ENCODE measurements around the gene NAA38. TPM values are rescaled to one million over a fixed set of nuclear protein-coding genes. Genes with fewer than 3 reads are reported as not detected.

Gene NAA38
- total and polyA plus RNA-seq, 5 experiments from 2014 or later: 16.0 to 169 (median 125) TPM

DNA sequence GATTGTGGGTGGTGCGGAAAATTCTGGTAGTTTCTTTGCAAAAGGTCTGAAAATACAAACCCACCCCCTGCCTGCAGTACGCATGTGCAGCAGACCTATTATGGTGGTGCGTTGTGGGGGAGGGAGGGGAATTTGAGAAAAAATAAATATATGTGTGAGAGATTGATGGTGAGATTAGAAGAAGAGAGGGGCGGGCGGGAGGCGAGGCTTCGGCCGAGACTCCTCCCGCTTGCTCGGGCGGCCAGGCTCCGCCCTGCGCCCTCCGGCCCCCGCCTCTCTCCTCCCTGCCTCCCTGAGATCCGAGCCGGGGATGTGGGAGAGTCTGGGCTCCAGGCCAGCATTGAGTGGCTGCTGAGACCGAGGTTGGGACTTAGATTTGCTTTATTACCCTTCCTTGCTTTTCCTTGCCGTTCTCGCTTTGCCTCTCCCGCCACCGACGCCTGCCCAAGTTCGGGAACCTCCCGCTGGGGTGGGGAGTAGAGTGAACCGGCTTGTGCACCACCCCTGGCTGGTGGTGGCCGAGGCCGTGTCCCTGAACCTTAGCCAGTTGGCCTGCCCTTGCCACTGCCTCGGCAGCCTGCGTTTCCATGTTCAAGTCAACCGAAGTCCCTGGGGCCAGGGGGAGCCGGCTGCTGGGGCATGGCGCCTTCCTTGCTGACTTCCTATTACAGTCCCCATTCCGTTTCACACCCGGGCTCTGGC is 30.3 kb upstream of the NAA38 start:
- ATAC-seq: peak; percentile 56 to 70
- Mint-ChIP-seq H3K36me3 (peaks cover 0 to 39% (median 3%) of the 10 kb centered on the region in 3 donors), H3K9me3 (peaks cover 0 to 2% (median 0%) of the 10 kb centered on the region in 9 donors), H3K4me1 (peaks cover 7 to 16% (median 9%) of the 10 kb centered on the region in 4 donors), H3K27ac (no peak overlapping the region), H3K27me3 (no peaks in the 10 kb centered on the region), H3K4me3 (no peak overlapping the region)
- peak; percentile 72 to 96 (median 86) for DNase-seq
- POLR2A ChIA-PET: no interaction called here

DNA sequence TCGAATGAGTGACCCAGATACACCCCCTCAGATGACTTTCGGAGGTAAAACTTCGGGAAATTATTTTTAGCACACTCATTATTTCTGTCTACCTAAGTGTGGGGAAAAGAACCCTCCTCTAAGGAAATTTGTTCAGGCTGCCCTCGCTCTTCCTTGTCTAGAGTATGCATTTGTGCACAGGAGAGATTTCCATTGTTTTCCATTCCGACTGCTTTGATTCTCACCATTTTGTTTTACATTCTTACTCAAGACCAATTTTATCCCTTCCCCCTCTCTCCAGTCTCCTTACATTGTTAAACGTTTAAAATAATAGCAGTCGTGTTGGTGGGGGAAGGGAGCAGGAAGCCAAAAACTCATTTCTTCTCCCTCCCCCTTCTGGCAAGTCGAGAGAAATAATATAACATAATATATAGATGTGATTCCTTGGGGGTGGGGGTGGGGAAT is 29.7 kb upstream of the NAA38 start:
- peak; percentile 15 to 39 for ATAC-seq
- H3K27ac Mint-ChIP-seq: no peak overlapping the region
- H3K36me3 Mint-ChIP-seq: peaks cover 0 to 35% (median 3%) of the 10 kb centered on the region in 3 donors
- POLR2A ChIA-PET: interaction anchor here (1.6 to 2.2 kb wide), 5 partner anchors 23 to 53 kb away, joined by 4 to 17 read pairs (median 7); partner anchors contain the start of gene KDM6B
- peaks cover 0 to 2% (median 0%) of the 10 kb centered on the region in 9 donors for H3K9me3 Mint-ChIP-seq
- H3K27me3 Mint-ChIP-seq: no peaks in the 10 kb centered on the region
- H3K4me3 Mint-ChIP-seq: no peak overlapping the region
- DNase-seq: no peak
- H3K4me1 Mint-ChIP-seq: peaks cover 7 to 15% (median 9%) of the 10 kb centered on the region in 4 donors

DNA sequence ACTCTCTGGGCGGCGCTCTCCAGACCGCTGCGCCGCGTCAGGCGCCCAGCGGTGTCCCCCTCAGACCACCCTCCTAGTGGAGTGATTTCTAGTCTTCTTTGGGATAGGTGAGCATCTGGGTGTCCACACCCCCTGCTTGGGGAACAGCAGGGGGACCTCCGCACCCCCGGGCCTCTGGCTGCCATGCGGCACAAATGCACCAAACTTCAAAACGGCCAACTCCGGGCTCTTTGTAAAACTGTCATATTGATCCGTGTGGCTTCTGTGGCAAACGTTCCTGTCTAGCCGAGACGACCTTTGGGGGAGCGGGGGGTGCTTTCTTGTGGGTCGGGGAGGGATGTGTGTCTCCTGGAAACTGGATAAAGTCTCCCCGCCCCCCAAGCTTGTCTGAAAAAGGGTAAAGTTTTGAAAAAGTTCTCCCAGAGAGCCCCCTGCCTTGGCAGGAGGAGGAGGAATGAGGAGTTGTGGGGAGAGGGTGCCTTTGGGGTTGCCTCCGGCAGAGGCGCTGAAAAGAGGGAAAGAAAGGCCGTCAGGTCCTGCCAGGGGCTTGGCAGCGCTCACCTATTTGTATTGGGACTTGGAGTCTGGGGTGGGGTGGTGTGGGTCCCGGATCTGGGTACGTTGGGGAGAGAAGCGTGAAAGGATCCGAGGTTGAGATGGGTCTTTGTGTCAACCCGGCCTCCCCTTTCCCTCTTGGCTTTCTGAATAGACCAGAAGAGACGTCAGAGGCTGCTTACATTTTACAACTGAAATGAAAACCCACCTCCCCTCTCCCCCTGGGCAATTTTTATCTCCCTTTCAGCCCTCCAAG is 29.1 kb upstream of the NAA38 start:
- peaks cover 0 to 2% (median 0%) of the 10 kb centered on the region in 9 donors for H3K9me3 Mint-ChIP-seq
- H3K27ac Mint-ChIP-seq: no peak overlapping the region
- H3K27me3 Mint-ChIP-seq: no peaks in the 10 kb centered on the region
- peaks cover 0 to 28% (median 3%) of the 10 kb centered on the region in 3 donors for H3K36me3 Mint-ChIP-seq
- H3K4me3 Mint-ChIP-seq: no peak overlapping the region
- peak; percentile 23 to 89 (median 64) for DNase-seq
- peak; percentile 23 to 44 for ATAC-seq
- POLR2A ChIA-PET: interaction anchor here (0.5 to 2.2 kb wide), 15 partner anchors 11 to 200 kb away, joined by 3 to 17 read pairs (median 4); partner anchors contain the start of genes CNTROB, KDM6B, NAA38 and RNF227
- H3K4me1 Mint-ChIP-seq: peaks cover 7 to 12% (median 9%) of the 10 kb centered on the region in 4 donors

DNA sequence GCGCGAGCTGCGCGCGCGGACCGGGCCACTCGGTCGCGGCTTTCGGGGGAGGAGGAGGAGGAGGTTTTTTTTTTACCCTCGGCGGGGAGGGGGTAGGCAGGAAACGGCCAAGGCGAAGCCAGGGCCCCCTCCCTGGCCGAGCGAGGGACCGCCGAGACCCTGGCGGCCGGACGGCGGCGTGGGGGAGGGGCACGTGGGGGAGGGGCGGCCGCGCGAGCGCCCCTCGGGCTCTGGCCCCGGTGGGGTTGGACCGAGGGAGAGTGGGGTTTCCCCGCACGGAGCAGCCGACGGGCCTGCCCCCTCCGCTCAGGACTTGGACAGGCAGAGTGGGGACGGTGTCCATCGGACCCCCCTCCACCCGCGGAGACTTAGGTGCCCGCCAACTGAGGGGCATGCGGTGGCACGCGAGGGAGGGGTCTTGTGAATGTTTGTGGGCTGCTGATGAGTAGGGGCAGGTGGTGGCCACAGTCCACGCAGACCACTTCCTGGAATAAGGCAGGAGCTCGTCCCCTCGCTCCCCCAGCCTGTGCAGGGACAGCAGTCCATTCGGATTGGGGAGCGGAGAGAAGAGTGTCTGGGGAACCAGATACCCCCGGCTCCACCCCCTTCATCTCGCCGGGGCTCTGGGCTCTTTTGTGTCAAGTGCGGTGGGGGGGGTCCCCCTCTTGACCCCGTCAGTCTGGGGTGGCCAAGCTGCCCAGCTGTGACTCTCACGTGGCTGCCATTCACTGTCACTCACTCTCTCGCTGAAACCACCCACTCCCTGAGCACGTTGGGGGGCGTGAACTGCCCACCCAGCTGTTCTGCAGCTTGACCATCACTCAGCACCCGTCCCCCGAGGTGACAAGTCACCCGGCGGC is 28.2 kb upstream of the NAA38 start:
- Mint-ChIP-seq H3K4me3 (peak overlapping the region in 2 of 10 donors; percentile 43 to 76), H3K27me3 (no peaks in the 10 kb centered on the region), H3K4me1 (peaks cover 5 to 10% (median 6%) of the 10 kb centered on the region in 4 donors), H3K36me3 (peaks cover 0 to 20% (median under 1%) of the 10 kb centered on the region in 3 donors), H3K9me3 (peaks cover 0 to 2% (median 0%) of the 10 kb centered on the region in 9 donors), H3K27ac (no peak overlapping the region)
- DNase-seq (peak in 6 of 10 donors; percentile 14 to 49 (median 42)), ATAC-seq (peak in 1 of 2 donors; percentile 5)
- POLR2A ChIA-PET: interaction anchor here (0.5 to 2.2 kb wide), 17 partner anchors 10 to 302 kb away, joined by 3 to 17 read pairs (median 4); partner anchors contain the start of genes CNTROB, KDM6B, NAA38 and RNF227

DNA sequence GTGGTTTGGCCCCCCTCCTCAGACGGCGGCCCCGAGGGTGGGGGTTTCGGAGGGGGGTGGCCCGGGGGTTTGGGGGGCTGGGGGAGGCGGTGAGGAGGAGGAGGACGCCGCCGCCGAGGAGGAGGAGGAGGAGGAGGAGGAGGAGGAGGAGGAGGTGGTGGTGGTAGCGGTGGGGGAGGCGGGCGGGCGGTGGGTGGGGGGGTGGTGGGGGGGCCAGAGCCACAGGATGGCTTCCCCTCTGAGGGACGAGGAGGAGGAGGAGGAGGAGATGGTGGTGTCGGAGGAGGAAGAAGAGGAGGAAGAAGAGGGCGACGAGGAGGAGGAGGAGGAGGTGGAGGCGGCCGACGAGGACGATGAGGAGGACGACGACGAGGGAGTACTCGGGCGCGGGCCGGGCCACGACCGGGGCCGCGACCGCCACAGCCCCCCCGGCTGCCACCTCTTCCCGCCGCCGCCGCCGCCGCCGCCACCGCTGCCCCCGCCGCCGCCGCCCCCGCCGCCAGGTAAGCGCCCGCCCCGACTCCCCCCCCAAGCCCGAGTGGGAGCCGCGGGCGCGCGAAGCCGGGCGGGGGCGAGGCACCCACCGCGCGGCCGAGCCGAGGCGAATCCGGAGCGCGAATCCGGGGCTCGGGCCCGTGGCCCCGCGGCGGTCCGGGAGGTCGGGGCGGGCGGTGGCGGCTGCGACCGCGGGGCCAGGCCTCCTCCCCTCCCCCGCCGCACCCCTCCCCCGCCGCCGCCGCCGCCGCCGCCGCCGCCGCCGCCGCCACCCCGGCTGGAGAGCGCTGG is 27.4 kb upstream of the NAA38 start:
- Mint-ChIP-seq H3K36me3 (peaks cover 0 to 12% (median 0%) of the 10 kb centered on the region in 3 donors), H3K4me3 (peak overlapping the region in 9 of 10 donors; percentile 37 to 91 (median 73)), H3K27ac (peak overlapping the region in 9 of 10 donors; percentile 29 to 90 (median 46)), H3K4me1 (peaks cover 0 to 6% (median 3%) of the 10 kb centered on the region in 4 donors), H3K27me3 (no peaks in the 10 kb centered on the region), H3K9me3 (peaks cover 0 to 2% (median 0%) of the 10 kb centered on the region in 9 donors)
- POLR2A ChIA-PET: interaction anchor here (1.0 to 2.2 kb wide), 9 partner anchors 14 to 302 kb away, joined by 3 to 17 read pairs (median 4); partner anchors contain the start of genes CNTROB, KDM6B, NAA38 and TRAPPC1
- DNase-seq (peak in 9 of 10 donors; percentile 23 to 51 (median 45)), ATAC-seq (peak in 1 of 2 donors; percentile 3)

DNA sequence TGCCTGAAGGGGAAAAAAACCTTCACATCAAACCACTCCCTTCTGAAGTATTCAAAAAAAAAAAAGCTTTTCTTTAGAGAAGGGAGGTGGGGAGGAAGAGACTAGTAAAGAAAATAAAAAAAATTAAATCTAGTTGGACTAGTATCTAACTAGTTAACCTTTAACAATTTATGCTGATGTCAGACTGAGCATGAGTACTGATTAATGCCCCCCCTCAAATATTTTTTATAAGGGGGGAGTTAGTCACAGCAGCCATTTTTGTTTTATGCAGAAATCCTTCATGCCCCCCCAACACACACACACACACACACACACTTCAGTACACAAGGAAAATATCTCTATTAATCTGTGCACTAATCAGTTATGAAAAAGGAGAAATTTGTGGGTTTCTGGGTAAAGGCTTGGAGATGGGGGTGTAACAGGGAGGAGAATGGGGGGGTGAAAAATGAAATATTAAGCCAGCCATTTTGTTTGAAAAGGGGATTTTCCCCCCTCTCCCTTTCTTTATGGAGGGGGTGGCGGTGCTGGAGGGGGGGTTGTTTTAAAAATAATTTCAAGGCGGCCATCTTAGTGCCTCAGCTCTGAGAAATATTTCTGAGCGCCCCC is 26.5 kb upstream of the NAA38 start:
- Mint-ChIP-seq H3K36me3 (peaks cover 0 to 10% (median 3%) of the 10 kb centered on the region in 3 donors), H3K4me3 (peak overlapping the region in 7 of 10 donors; percentile 69 to 91 (median 79)), H3K27ac (peak overlapping the region in 5 of 10 donors; percentile 35 to 96 (median 83)), H3K4me1 (peaks cover 0 to 6% (median 3%) of the 10 kb centered on the region in 4 donors), H3K9me3 (peaks cover 0 to 2% (median 0%) of the 10 kb centered on the region in 9 donors), H3K27me3 (no peaks in the 10 kb centered on the region)
- peak in 7 of 10 donors; percentile 42 to 56 (median 47) for DNase-seq
- no peak for ATAC-seq
- POLR2A ChIA-PET: interaction anchor here (0.6 to 2.2 kb wide), 11 partner anchors 13 to 327 kb away, joined by 3 to 13 read pairs (median 3); partner anchors contain the start of genes AURKB, NAA38 and RNF227

DNA sequence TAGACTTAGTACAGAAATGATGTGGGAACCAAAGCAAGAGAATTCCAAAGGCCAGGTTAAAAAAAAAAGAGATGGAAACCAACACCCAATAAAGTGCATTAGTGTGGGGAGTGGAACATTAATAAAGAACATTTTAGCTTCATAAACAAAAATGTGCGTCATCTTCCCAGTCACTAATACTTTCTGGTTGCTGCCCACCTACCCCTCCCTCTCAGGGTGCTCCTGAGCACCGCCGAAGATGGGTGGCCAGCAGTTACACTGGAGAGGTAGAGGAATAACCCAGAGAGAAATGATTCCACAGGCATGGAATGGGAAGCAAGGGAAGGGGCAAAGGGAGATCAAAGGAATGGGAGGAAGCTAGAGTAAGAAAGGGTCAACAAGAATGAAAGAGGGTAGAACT is 25.3 kb upstream of the NAA38 start:
- Mint-ChIP-seq H3K9me3 (peaks cover 0 to 2% (median 0%) of the 10 kb centered on the region in 9 donors), H3K27me3 (no peaks in the 10 kb centered on the region)

DNA sequence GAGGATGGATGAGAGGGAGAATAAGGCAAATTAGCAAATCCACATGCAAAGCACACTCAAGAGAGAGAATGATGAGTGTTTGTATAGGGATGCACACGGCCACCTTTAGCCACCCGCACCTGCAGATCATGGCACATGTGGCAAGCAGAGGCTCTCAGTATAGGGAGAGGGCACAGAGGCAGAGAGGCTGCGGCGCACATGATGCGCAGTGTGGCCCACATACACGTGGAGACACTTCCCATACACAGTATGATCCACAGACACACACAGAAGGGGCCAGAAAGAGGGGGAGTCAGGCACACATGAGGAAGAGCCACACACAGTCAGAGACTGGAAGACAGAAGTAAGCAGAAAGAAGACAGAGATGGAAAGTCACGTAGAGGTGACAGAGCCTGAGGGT is 24.7 kb upstream of the NAA38 start:
- DNase-seq (no peak), ATAC-seq (no peak)
- no peak overlapping the region for H3K27ac Mint-ChIP-seq
- no peak overlapping the region for H3K4me3 Mint-ChIP-seq
- H3K36me3 Mint-ChIP-seq: peaks cover 0 to 13% (median 3%) of the 10 kb centered on the region in 3 donors
- POLR2A ChIA-PET: interaction anchor here (0.8 to 2.2 kb wide), 3 partner anchors 16 to 25 kb away, joined by 3 to 13 read pairs (median 3); partner anchors contain the start of gene NAA38
- H3K9me3 Mint-ChIP-seq: peaks cover 0 to 2% (median 0%) of the 10 kb centered on the region in 9 donors
- H3K27me3 Mint-ChIP-seq: no peaks in the 10 kb centered on the region
- H3K4me1 Mint-ChIP-seq: peaks cover 0 to 8% (median 5%) of the 10 kb centered on the region in 4 donors

More for the DNA sequence above, 25.3 kb upstream of the NAA38 start:
- Mint-ChIP-seq H3K36me3 (peaks cover 0 to 10% (median 3%) of the 10 kb centered on the region in 3 donors), H3K4me1 (peaks cover 0 to 6% (median 3%) of the 10 kb centered on the region in 4 donors), H3K27ac (no peak overlapping the region), H3K4me3 (no peak overlapping the region)
- ATAC-seq (no peak), DNase-seq (no peak)
- POLR2A ChIA-PET: interaction anchor here (0.8 to 2.2 kb wide), 5 partner anchors 14 to 198 kb away, joined by 3 to 13 read pairs (median 4); partner anchors contain the start of gene NAA38

DNA sequence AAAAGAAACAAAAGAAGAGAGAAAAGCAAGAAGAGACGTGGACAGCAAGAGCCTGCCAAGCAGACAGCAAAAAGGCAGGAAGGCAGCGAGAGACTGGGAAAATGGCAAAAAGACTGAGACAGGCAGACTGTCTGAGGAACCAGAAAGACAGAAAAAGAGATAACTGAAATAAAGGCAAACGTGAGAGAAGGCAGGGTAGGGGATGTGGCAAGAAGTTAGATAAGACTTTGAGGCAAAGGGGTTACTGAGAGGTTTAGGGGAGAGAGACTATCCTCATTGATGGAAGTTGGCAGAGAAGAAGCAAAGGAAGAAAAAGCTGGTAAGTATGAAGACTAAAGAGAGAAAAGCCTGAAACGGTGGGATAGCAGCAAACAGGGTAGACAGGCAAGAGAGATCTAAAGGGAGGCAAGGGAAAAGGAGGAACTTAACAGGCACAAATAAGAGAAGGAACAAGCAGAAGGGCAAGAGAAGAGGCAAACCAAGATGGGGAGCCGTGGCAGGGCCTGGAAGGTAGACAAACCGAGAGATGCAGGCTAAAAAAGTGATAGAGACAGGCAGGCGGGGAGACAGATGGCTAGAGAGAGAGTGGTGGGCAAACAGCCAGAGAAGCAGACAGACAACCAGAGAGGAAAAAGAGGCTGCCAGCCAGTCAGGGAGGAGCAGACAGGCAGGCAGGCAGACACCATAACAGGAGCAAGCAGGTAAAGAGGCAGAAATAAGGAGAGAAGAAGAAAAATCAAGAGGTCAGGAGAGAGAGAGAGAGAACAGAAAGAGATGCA is 24.1 kb upstream of the NAA38 start:
- Mint-ChIP-seq H3K36me3 (peaks cover 0 to 13% (median 3%) of the 10 kb centered on the region in 3 donors), H3K4me3 (no peak overlapping the region), H3K27ac (no peak overlapping the region), H3K4me1 (peaks cover 2 to 11% (median 6%) of the 10 kb centered on the region in 4 donors), H3K27me3 (no peaks in the 10 kb centered on the region), H3K9me3 (peaks cover 0 to 2% (median 0%) of the 10 kb centered on the region in 9 donors)
- POLR2A ChIA-PET: no interaction called here
- DNase-seq (no peak), ATAC-seq (no peak)
